HG03378 (cell line): ENCODE results near the gene WWC1.
A peak's percentile ranks its signal among the peaks of the same experiment; 100 is the strongest.

Experiments used
- ATAC-seq: cut with Tn5 transposase; IDR thresholded peaks from one replicate; pipeline ENCODE4 v1.9.1; 2021; ENCODE audit warnings: mild to moderate bottlenecking, moderate library complexity; ENCODE audit not compliant: unreplicated experiment

Gene WWC1

DNA sequence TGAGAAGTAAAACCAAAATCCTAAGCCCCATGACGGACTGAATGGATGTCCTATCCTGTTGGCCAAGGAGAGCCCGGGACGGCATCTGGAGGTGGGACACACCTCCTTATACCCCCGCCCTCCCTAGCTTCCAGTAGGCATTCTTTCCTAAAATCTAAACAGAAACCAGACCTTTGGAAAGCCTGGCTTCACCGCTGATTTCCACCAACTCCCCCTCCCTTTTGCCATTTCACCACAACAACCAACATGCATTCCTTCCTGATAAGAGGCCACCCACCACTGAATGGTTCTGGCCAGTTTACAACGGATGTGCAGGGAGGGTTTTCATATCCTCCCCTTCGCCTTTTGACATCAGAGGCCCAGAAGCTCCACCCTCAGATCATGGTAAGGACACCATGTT is 185.6 kb downstream of the WWC1 start:
- no peak for ATAC-seq

DNA sequence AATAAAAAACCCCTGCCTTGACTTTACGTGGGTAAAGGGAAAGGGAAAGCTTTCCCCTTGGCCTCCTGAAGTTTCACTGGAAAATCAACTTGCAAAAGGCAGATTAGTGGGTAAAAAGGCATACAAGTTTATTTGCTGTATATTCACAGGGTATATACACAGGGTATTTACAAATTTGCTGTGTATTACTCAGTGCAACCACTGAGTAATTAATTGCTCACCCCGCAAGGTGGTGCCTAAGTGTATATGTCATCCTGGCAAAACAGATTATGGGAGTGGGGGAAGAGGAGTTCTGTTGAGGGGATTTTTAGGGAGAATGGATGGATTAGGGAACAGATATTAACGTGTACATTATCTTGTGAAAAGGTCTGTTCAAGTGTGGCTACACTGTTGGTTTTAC is 187.7 kb downstream of the WWC1 start:
- ATAC-seq: no peak

- no peak for ATAC-seq
Observed at GRCh38 chr5:168480601-168481000, 189.2 kb downstream of the WWC1 start.

DNA sequence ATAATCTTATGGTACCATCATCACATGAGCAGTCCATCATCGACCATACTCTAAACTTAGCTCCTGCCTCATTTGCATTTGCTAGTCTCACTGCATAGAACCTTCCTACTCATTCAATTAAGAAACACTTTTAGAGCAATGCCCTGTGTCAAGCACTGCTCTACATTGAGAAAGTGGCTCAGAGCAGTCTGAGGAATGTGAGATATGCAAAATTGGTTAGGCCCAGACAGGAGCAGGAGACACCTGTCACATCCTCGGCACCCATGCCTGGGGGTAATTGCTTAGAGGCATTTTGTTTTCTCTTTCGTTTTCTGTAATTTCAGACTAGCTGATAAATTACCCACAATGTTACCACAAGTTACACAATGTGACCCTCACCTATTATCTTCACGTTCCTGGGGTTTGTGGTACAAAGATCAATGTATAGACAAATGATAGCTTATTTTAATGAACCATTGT is 189.9 kb downstream of the WWC1 start:
- peak; percentile 95 for ATAC-seq

- ATAC-seq: no peak
Observed at GRCh38 chr5:168482361-168482760, 190.9 kb downstream of the WWC1 start.

- peak; percentile 83 for ATAC-seq
Observed at GRCh38 chr5:168486136-168486879, 194.9 kb downstream of the WWC1 start, which contains the start of gene RARS1. TSS of gene RARS1 (plus strand) at chr5:168486471. CDS start at chr5:168486499, 28 bp downstream.

DNA sequence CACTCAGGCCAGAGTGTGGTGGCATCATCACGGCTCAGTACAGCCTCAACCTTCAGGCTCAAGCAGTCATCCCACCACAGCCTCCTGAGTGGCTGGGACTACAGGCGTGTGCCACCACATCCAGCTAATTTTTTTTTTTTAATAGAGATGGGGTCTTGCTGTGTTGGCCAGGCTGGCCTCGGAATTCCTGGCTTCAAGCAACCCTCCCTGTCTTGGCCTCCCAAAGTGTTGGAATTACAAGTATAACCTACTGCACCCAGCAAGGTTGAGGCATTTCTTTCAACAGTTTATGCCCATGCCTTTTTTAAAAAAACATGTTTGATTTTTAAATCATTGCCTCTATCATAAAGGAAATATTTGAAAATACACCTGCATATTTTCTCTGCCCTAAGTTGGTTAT is 197.6 kb downstream of the WWC1 start:
- ATAC-seq: no peak

DNA sequence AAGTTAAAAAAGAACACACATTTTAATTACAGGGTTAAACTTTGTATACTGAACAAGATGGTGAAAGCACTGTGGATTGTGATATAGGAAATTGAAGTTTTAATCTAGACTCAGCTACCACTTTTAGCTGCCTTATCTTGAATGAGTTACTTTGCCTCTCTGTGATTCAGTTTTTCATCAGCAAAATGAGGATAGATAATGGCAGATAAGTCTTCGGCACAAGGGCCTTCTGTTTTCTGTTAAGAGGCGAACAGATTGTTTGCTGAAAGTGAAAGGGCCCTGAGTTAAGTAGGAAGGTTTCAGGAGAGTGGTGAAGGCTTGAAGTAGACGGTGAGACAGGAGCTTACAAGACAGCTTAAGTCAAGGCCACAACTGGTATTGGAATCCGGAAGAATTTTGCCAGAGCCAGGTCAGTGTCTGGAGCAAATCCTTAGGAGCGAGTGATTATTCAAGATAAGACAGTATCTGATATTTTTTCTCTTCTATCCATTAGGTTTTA is 202.7 kb downstream of the WWC1 start:
- ATAC-seq: no peak

- ATAC-seq: no peak
Observed at GRCh38 chr5:168502563-168503237, 211.3 kb downstream of the WWC1 start.

DNA sequence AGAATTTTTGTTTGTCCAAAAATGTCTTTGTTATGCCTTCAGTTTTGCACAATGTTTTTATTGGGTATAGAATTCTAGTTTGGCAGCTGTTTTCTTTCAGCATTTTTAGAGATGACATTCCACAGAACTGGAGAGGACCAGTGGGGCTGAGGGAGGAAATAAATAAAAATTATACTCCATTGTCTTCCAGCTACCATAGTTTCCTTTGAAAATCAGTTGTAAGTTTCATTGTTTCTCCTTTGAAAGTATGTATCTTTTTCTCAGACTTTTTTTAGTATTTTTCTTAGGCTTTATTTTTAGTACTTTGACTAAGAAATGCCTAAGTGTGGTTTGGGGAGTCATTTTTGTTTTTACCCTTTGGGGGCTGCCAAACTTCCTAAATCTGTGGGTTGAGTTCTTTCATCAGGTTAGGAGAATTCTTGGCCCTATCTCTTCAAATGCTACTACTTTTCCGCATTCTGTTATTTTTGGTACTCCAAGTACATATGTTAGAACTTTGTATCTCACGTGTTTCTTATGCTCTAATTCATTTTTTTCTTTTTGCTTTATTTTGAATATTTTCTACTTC is 222.5 kb downstream of the WWC1 start:
- no peak for ATAC-seq
